H4 (cell line): ENCODE data around the gene MRPL43. TPM values are rescaled to one million over a fixed set of nuclear protein-coding genes. Genes with fewer than 3 reads are reported as not detected.
A peak's percentile ranks its signal among the peaks of the same experiment; 100 is the strongest.

ENCODE experiments used
- DNase-seq: peaks from one replicate; pipeline ENCODE4 v3.0.0-alpha.2; 2015; ENCODE audit warnings: low spot score
- total RNA-seq: library from RNA; depleted of rRNA; stranded (reverse); fragments of >200 nt; shearing (Covaris generic); gene quantifications from 2 replicates; pipeline ENCODE4 v1.2.3, GENCODE V29; 2014

Gene MRPL43
- total RNA-seq, 1 experiment from 2014 or later = 105 TPM

DNA sequence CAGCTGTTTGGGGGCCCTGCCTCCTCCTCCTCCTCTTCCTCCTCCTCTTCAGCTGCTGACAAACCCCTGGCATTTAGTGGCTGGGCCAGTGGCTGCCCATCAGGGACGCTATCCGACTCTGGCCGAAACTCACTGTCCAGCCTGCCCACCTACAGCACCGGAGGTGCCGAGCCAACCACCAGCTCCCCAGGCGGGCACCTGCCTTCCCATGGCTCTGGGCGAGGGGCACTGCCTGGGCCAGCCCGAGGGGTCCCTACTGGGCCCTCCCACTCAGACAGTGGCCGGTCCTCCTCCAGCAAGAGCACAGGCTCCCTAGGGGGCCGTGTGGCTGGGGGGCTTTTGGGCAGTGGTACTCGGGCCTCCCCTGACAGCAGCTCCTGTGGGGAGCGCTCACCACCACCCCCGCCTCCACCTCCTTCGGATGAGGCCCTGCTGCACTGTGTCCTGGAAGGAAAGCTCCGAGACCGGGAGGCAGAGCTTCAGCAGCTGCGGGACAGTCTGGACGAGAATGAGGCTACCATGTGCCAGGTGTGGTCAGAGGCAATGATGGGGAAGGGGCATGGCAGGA is 16.4 kb upstream of the MRPL43 start:
- no peak for DNase-seq

- DNase-seq = no peak
Observed at GRCh38 chr10:101002456-101002855, 15.2 kb upstream of the MRPL43 start.

- no peak for DNase-seq
Observed at GRCh38 chr10:101001659-101002035, 14.3 kb upstream of the MRPL43 start.

- DNase-seq = peak; percentile 55
Observed at GRCh38 chr10:101000915-101001658, 13.8 kb upstream of the MRPL43 start.

DNA sequence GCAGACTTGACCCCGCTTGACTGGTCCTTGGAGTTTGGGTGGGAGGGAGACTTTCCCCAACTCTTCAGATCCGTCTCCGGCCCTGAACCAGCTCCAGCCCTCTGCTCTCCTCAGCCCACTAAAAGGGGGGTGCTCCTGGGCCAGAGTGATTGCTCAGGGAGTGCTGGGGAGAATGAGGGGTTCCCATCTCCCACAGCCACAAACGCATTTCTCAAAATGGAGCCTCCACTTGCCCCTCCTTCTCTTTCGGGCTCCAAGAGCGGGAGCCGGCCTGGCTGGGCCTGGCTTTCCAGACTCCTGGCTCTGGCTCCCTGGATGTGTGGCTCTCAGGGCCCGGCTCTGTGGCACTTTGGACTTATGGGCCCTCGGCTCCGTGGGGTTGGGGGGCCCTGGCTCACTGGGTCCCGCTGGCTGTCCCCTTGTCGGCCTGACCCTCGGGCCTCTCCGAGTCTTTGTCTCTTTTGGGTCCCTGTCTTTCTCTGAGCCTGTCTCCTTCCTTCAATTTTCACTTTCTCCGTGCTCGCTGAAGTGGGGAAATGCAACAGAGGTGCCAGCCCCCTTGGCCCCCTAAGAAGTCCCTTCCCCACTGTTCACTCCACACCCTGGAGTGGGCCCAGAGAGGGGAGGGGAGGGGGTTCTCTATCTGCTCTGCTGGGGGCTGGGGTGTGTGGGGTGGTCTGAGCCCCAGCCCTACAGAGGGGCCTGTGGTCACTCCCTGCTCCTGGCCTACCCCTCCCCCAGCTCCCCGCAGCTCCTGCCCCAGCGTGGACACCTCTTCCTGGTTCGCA is 13.0 kb upstream of the MRPL43 start:
- DNase-seq = no peak

- DNase-seq = no peak
Observed at GRCh38 chr10:100999742-101000126, 12.4 kb upstream of the MRPL43 start, which contains the start of gene LZTS2. TSS of gene LZTS2 (plus strand) at chr10:100999808. CDS start at chr10:101002539, 2,731 bp downstream.

DNA sequence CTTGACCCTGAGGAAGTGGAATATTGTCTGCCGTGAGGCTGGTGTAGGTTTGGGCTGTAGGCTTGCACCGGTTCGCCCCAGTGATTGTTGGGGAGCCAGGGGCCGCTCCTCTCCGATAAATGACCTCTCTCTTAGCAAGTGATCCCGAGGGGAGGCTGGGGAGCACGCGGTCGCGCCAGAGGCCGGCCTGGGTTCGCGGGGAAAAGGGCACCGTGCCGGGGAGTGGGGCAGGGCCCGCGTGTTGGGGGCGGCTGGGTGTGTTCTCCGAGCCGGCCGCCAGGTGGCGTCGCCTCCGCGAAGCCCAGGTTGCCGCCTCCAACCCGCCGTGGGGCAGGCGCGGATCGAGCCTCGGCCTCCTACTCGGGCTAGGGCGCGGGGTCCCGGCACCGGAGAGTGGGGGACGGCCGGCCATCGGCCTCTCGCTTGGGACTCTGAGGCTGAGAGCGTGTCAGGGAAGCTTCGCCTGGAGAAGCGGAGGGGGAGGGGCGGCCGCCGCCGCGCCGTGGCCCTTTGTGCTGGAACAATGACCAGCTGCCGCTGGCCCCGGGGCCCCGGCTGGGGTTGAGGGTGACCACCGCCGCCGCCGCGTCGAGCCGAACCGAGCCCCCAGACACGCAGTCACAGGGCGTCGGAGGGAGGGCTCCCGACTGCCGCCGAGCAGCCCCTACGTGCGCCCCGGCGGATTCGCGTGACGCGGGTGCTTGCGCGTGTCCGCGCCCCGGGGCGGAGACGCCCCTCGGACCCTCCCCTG is 11.9 kb upstream of the MRPL43 start:
- peak; percentile 53 for DNase-seq

- DNase-seq = peak; percentile 82
Observed at GRCh38 chr10:100998183-100998990, 11.1 kb upstream of the MRPL43 start.

DNA sequence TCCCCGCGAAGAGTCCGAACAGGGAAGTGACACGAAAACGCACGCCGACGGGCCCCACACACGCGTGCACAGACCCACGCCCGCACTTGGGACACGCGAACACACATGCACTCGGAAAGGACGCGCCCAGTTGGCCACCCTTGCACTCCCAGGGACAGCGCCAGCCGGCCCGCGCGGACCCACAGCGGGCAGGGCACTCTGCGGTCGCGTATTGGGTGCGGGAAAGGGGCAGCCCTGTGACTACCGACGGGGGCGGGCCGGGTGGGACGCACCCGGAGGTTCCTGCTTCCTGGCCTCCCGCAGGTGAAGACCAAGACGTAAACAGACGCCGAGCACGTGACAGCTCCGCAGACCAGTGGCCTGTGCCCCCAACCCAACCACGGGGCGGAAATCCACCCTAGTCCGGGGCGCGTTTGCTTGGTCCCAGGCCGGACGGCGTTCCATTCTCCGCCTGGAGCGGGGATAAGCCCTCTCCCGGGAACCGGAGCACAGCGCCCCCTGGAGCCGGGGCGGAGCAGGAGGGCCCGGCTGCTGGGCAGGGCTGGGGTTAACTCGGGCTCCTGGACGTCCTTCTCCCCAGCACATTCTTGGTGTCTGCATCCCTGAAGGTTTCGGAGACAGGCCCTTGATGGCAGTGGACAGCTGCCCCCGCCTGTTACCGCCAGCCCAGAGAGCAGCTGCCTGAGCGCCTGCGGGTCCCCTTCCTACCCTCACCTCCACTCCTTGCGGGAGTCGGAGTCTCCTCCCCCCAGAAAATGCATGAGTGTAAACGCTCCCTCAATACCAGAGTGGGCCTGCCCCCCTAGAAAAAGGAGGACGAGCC is 10.3 kb upstream of the MRPL43 start:
- DNase-seq = peak; percentile 49

DNA sequence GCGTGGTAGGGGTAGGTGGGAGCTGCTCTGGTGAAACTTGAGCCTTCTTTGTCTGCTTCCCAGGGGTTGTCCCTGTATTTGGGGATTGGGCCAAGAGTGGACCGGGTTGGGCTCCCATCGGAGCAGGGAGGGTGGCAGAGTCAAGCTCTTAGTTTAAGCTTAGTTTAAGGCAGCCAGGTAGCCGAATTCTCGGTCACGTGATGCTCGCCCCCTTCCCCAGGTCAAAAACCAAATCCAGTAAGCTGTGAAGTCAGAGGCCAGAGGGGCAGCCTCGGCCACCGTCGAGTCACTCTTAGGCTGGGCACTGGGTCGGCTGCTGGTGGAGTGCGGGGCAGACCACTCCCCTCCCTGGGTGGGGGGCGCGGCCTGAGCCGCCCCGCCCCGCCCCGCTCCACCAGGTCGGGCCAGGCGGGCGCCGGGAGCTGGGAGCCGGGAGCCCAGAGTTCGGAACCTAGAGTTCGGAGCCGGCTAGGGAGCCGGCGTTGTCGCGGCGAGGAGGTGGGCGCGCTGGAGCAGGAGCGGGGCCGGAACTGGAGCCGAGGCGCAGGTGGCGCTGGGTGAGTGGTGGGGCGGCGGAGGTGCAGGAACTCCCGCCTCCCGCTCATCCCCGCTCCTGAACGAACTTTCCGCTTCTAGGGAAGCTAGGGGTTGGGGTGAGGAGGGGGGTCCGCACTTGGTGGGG is 9.5 kb upstream of the MRPL43 start:
- no peak for DNase-seq

GRCh38 chr10:100995181-100995580 is 7.9 kb upstream of the MRPL43 start:
- no peak for DNase-seq

DNA sequence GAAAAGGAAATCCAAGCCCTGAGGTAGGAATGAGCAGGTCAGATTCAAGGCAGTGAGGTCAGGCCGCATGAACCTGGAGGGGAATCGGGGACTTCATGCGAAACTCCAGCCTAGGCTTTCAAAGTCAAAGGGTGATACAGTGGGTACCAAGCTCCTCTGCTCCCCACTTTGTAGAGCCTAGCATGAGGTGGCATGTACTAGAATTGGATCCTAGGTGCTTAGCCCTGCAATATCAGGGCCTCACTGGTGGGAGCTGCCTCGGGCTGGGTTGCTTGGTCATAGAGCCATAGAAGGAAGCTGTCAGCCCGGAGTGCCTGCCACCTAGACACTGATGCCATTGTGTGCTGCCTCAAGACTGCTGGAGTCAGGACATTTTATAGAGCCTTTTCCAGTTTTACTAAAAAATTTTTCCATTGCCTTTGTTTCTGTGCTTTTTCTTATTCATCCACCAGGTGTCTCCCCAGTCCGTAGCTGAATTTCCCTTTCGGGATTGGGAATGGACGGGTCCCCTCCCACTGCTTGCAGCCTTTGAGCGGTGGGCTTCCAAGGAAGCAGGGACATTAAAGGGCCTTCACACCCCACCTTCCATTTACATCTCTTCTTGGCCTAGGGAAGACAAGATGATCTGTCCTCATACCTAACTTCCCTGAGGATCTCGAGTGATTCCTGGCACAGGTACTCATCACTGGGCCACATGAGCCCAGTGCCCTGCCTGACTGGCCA is 6.8 kb upstream of the MRPL43 start:
- no peak for DNase-seq

DNA sequence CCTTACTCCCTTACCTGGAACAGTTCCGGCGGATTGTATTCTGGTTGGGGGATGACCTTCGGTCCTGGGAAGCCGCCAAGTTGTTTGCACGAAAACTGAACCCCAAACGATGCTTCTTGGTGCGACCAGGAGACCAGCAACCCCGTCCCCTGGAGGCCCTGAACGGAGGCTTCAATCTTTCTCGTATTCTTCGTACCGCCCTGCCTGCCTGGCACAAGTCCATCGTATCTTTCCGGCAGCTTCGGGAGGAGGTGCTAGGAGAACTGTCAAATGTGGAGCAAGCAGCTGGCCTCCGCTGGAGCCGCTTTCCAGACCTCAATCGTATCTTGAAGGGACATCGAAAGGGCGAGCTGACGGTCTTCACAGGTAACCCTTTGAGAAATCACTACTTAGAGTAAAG is 1.8 kb upstream of the MRPL43 start:
- DNase-seq = no peak

- DNase-seq = no peak
Observed at GRCh38 chr10:100988166-100988565, 869 bp upstream of the MRPL43 start.

- no peak for DNase-seq
Observed at GRCh38 chr10:100987685-100988049, 370 bp upstream of the MRPL43 start.

DNA sequence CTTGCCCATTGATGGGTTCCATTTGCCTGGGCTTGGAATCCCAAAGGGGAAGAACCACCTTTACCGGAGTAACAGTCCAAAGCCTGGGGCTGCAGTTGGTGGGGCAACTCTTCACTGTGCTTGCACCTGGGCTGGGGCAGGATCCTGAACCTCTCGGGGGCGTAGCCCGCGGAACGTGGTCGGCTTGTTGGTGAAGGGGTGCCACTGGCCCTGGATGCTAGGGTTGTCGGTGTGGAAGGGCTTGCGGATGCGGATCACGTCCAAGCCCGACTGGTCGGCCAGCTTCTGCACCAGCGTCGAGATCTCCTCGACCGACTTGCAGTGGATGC is 710 bp downstream of the MRPL43 start:
- DNase-seq = no peak

DNA sequence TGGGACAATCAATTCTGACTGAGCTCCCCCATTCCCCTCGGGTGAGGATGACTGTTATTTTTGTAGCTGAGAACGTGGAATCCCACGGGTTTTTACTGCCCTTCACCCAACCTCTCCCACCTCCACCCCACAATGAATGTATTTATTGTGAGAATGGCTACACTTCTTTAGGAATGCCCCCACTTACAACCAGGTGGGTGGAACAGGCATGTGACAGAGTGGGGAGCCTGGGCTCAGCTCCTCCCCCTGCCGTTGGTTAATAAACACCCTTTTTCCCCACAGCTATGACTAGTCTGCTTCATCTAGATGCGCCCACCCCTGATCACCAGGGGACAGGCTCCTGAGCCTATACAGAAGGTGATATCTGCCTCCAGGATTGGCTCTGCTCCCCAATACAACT is 2.0 kb downstream of the MRPL43 start:
- DNase-seq = no peak

DNA sequence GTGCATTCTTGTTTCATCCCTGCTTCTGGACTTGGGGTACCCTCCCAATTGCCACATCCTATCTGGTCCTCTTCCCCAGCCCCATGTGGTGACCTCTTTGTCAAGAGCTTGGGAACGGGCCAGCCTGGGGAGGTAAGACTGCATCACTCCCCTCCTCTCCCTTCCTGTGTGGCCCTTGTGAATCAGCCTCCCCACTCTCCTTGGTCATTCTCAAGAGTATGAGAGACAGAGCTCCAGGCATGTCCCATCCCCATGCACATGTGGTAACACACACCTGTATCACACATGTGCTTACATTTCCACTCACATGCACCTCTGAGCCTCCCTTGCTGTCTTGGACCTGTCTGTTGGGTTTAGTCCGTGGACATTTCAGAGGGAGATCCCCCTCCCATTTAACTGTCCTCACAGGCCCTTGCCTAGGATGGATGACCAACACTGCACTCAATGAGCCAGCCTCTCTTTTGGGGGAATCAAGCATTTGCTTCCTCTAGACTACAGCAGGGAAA is 2.6 kb downstream of the MRPL43 start:
- DNase-seq = no peak
